Stomach (tissue), 19 donors: ENCODE measurements around the gene COQ4. TPM values are rescaled to one million over a fixed set of nuclear protein-coding genes. Genes with fewer than 3 reads are reported as not detected.

Source experiments
- DNase-seq, 2 donors: peaks; one replicate each; pipeline versions ENCODE4 v3.0.0 to v3.0.0-alpha.2; 2013 to 2019
- H3K27ac ChIP-seq, 5 donors: fragments of 200-600 bp in 4 of 5; sonication (generic) in 4 of 5; one replicate each; pipeline ENCODE4 v1.5.1; 2013 to 2019; ENCODE audit warnings: mild to moderate bottlenecking in 1 of 5, moderate library complexity in 1 of 5
- H3K27me3 ChIP-seq, 3 donors: fragments of 200-600 bp; sonication (generic); one replicate each; pipeline ENCODE4 v1.5.1; 2017 to 2019; ENCODE audit warnings: mixed run types in 1 of 3
- H3K36me3 ChIP-seq, 4 donors: fragments of 200-600 bp; sonication (generic); 1 replicate in 3 of 4; 2 replicates in 1 of 4; pipeline ENCODE4 v1.5.1; 2016 to 2019
- H3K4me1 ChIP-seq, 4 donors: fragments of 200-600 bp; sonication (generic); one replicate each; pipeline ENCODE4 v1.5.1; 2016 to 2019
- H3K4me3 ChIP-seq, 4 donors: fragments of 200-600 bp; sonication (generic) in 3 of 4; one replicate each; pipeline ENCODE4 v1.5.1; 2016 to 2019; ENCODE audit warnings: mild to moderate bottlenecking in 1 of 4
- H3K9me3 ChIP-seq, 4 donors: fragments of 200-600 bp; sonication (generic); one replicate each; pipeline ENCODE4 v1.5.1; 2016 to 2019
- CTCF ChIP-seq, 7 experiments: fragments of 450-650 bp in 4 of 7; fragments of 200-600 bp in 3 of 7; sonication (generic) in 3 of 7; IDR thresholded peaks; one replicate each; pipeline ENCODE4 v1.5.1; 2016 to 2019; ENCODE audit warnings: antibody characterized with exemption in 7 of 7, control low read depth in 2 of 7, mild to moderate bottlenecking in 1 of 7
- EP300 ChIP-seq: sonication (generic); formaldehyde crosslinking; IDR thresholded peaks from one replicate; pipeline ENCODE4 v1.6.1; 2017; ENCODE audit warnings: antibody characterized with exemption
- POLR2A ChIP-seq, 4 donors: fragments of 450-650 bp; IDR thresholded peaks; one replicate each; pipeline ENCODE4 v1.6.1; 2016; ENCODE audit warnings: antibody characterized with exemption in 4 of 4, control low read depth in 2 of 4, mild to moderate bottlenecking in 1 of 4, moderate library complexity in 1 of 4
- POLR2AphosphoS5 ChIP-seq, 3 donors: sonication (generic); formaldehyde crosslinking; IDR thresholded peaks; one replicate each; pipeline ENCODE4 v1.6.1; 2016; ENCODE audit warnings: antibody characterized with exemption in 3 of 3
- WGBS, 5 donors: extraction: QIAGEN DNeasy Blood & Tissue Kit in 3 of 5; methylation state at CpG; one replicate each; pipeline versions ENCODE4 v1.1.5 to v1.1.7; 2013 to 2018; 5-methylcytosine and 5-hydroxymethylcytosine counted together
- intact Hi-C: fragments of 100-400 bp; cut with DNase I; formaldehyde crosslinking; loops from one replicate; pipeline ENCODE4 v1.15.1; 2023; ENCODE audit warnings: low total_unique reads
- long read RNA-seq, 10 donors: transcript quantifications; one replicate each; lab custom pipeline, GENCODE V29; 2026
- polyA plus RNA-seq, 3 donors: library from polyadenylated mRNA; stranded (reverse); fragments of 200-250 nt; gene quantifications; one replicate each; pipeline ENCODE4 v1.2.3, GENCODE V29; 2013
- total RNA-seq, 5 donors: library from RNA; depleted of rRNA; stranded (reverse); fragments of >200 nt; gene quantifications; one replicate each; pipeline versions ENCODE4 v1.1.0 to v1.2.3, GENCODE V29; 2014 to 2016
- donor health status: healthy with polysubstance abuse.
- donor health status: Bipolar disorder and iron deficiency.
- donor health status: healthy.

COQ4 gene
- total RNA-seq (100 to 1,000 TPM in 1 of 5 donors, 10 to 100 TPM in 4; 10.5 to 156 (median 55.9) TPM), polyA plus RNA-seq (10 to 100 TPM; 56.8 to 92.4 (median 70.5) TPM)
- long read RNA-seq, donor 1, partial matches to known transcripts = 7 of 13 reads
- long read RNA-seq, donor 1, other reads (novel, unspliced or antisense) = 0 of 13 reads
- long read RNA-seq, donor 2, transcript COQ4-203 (2 exons, 3,127 nt) = major isoform, 12 of 49 reads
- long read RNA-seq, donor 2, transcript COQ4-201 (7 exons, 1,548 nt) = minor isoform, 7 of 49 reads
- long read RNA-seq, donor 2, partial matches to known transcripts = 23 of 49 reads
- long read RNA-seq, donor 2, other reads (novel, unspliced or antisense) = 6 of 49 reads
- long read RNA-seq, donor 3, partial matches to known transcripts = 11 of 19 reads
- long read RNA-seq, donor 3, other reads (novel, unspliced or antisense) = 0 of 19 reads
- long read RNA-seq, donor 4, partial matches to known transcripts = 0 of 3 reads
- long read RNA-seq, donor 4, other reads (novel, unspliced or antisense) = 0 of 3 reads
- long read RNA-seq, donor 5, transcript COQ4-201 (7 exons, 1,548 nt) = major isoform, 6 of 23 reads
- long read RNA-seq, donor 5, partial matches to known transcripts = 12 of 23 reads
- long read RNA-seq, donor 5, other reads (novel, unspliced or antisense) = 0 of 23 reads
- long read RNA-seq, donor 6, transcript COQ4-201 (7 exons, 1,548 nt) = major isoform, 22 of 59 reads
- long read RNA-seq, donor 6, transcript COQ4-203 (2 exons, 3,127 nt) = minor isoform, 12 of 59 reads
- long read RNA-seq, donor 6, partial matches to known transcripts = 12 of 59 reads
- long read RNA-seq, donor 6, other reads (novel, unspliced or antisense) = 12 of 59 reads
- long read RNA-seq, donor 7, transcript COQ4-201 (7 exons, 1,548 nt) = major isoform, 14 of 26 reads
- long read RNA-seq, donor 7, partial matches to known transcripts = 0 of 26 reads
- long read RNA-seq, donor 7, other reads (novel, unspliced or antisense) = 7 of 26 reads
- long read RNA-seq, donor 8, transcript COQ4-201 (7 exons, 1,548 nt) = major isoform, 12 of 42 reads
- long read RNA-seq, donor 8, partial matches to known transcripts = 24 of 42 reads
- long read RNA-seq, donor 8, other reads (novel, unspliced or antisense) = 0 of 42 reads
- long read RNA-seq, donor 9, partial matches to known transcripts = 22 of 31 reads
- long read RNA-seq, donor 9, other reads (novel, unspliced or antisense) = 0 of 31 reads
- long read RNA-seq, donor 10, partial matches to known transcripts = 0 of 6 reads
- long read RNA-seq, donor 10, other reads (novel, unspliced or antisense) = 0 of 6 reads

- Histone ChIP-seq H3K27me3 (no peaks in the 10 kb centered on the region), H3K4me3 (peak within 1 kb of the TSS; percentile 78 to 97 (median 92)), H3K9me3 (no peaks in the 10 kb centered on the region), H3K36me3 (peaks cover 19 to 58% (median 50%) of the 10 kb centered on the region in 4 donors), H3K27ac (peak within 1 kb of the TSS; percentile 87 to 96 (median 92)), H3K4me1 (peaks cover 20 to 38% (median 38%) of the 10 kb centered on the region in 4 donors)
- intact Hi-C loops = no loop called here
- WGBS, 5 donors = 0 to 1% (median 0%) methylated on average over 38 to 83 of the region's 83 CpGs
- TF ChIP-seq EP300 (no peak), POLR2AphosphoS5 (IDR thresholded peaks at IDR 0.05) (peak; percentile 46 to 66 (median 48)), CTCF (IDR thresholded peaks at IDR 0.05) (peak in 1 of 7 experiments; percentile 18)
- DNase-seq = peak; percentile 95 to 98
Observed at GRCh38 chr9:128322404-128323211, at the start of gene COQ4, which contains the start of gene TRUB2. Gene COQ4, plus strand, starts transcription at chr9:128322839. Its CDS starts 20 bp downstream, at chr9:128322859. Gene TRUB2, minus strand, starts transcription at chr9:128322447. Its CDS starts 39 bp downstream, at chr9:128322408.

GRCh38 chr9:128274245-128274644, 48.4 kb upstream of the COQ4 start:
- Histone ChIP-seq H3K4me3 (no peak overlapping the region), H3K27ac (peak overlapping the region in 1 of 5 donors; percentile 93), H3K27me3 (no peaks in the 10 kb centered on the region), H3K9me3 (no peaks in the 10 kb centered on the region), H3K4me1 (peaks cover 25 to 55% (median 40%) of the 10 kb centered on the region in 4 donors), H3K36me3 (peaks cover 26 to 43% (median 39%) of the 10 kb centered on the region in 4 donors)
- 55 to 65% (median 61%) methylated on average over 8 of the region's 8 CpGs for whole genome bisulfite sequencing, 5 donors
- TF ChIP-seq CTCF (IDR thresholded peaks at IDR 0.05) (no peak), POLR2A (IDR thresholded peaks at IDR 0.05) (no peak), EP300 (no peak), POLR2AphosphoS5 (IDR thresholded peaks at IDR 0.05) (no peak)
- no peak for DNase-seq
- intact Hi-C loops = no loop called here

- TF ChIP-seq CTCF (IDR thresholded peaks at IDR 0.05) (no peak), EP300 (no peak), POLR2AphosphoS5 (IDR thresholded peaks at IDR 0.05) (no peak), POLR2A (IDR thresholded peaks at IDR 0.05) (no peak)
- 1% methylated on average over 37 to 57 of the region's 57 CpGs for WGBS, 5 donors
- Histone ChIP-seq H3K9me3 (no peaks in the 10 kb centered on the region), H3K36me3 (peaks cover 26 to 32% (median 30%) of the 10 kb centered on the region in 4 donors), H3K27ac (peak within 1 kb of the TSS; percentile 86 to 97 (median 92)), H3K4me1 (peaks cover 25 to 65% (median 45%) of the 10 kb centered on the region in 4 donors), H3K4me3 (peak within 1 kb of the TSS; percentile 69 to 97 (median 78)), H3K27me3 (no peaks in the 10 kb centered on the region)
- intact Hi-C loops = no loop called here
- DNase-seq = peak in 1 of 2 donors; percentile 85
Observed at GRCh38 chr9:128275198-128276007, 47.2 kb upstream of the COQ4 start, which contains the start of gene GOLGA2. Gene GOLGA2, minus strand, starts transcription at chr9:128276007. Its CDS starts 31 bp downstream, at chr9:128275976.
